Nephron progenitor cell (in vitro differentiated cells): ENCODE data around the gene HADH.
"Not testable (repeated sequence)": the region's sequence is repeated elsewhere in the genome, so short reads cannot be mapped to it uniquely, and the experiment has no call there.

Experiments used
- DNase-seq: peaks from one replicate; pipeline ENCODE4 v3.0.0; 2021
- H3K27ac Mint-ChIP-seq: 2 replicates; pipeline ENCODE4 v1.8.0; 2021; ENCODE audit warnings: mild to moderate bottlenecking, moderate library complexity, mixed read lengths
- H3K27me3 Mint-ChIP-seq: 2 replicates; pipeline ENCODE4 v1.8.0; 2021; ENCODE audit warnings: mild to moderate bottlenecking, low read depth, mixed read lengths; ENCODE audit not compliant: poor library complexity
- H3K36me3 Mint-ChIP-seq: 2 replicates; pipeline ENCODE4 v1.8.0; 2021; ENCODE audit warnings: low read depth, mixed read lengths
- H3K4me1 Mint-ChIP-seq: 2 replicates; pipeline ENCODE4 v1.8.0; 2021; ENCODE audit warnings: mixed read lengths
- H3K4me3 Mint-ChIP-seq: 2 replicates; pipeline ENCODE4 v1.8.0; 2021; ENCODE audit warnings: mild to moderate bottlenecking, moderate library complexity, mixed read lengths
- H3K9me3 Mint-ChIP-seq: 2 replicates; pipeline ENCODE4 v1.8.0; 2021; ENCODE audit warnings: mild to moderate bottlenecking, moderate library complexity, mixed read lengths
- CTCF ChIP-seq: fragments of 200-600 bp; sonication (generic); IDR thresholded peaks from 2 replicates; pipeline ENCODE4 v1.5.0; 2021; ENCODE audit warnings: antibody characterized with exemption

Gene HADH

GRCh38 chr4:108007984-108008383, 18.3 kb downstream of the HADH start:
- Mint-ChIP-seq H3K4me3 (no peak overlapping the region), H3K4me1 (peaks cover 14% of the 10 kb centered on the region), H3K27me3 (no peaks in the 10 kb centered on the region), H3K9me3 (peaks cover 36% of the 10 kb centered on the region), H3K36me3 (peaks cover 97% of the 10 kb centered on the region), H3K27ac (no peak overlapping the region)
- TF ChIP-seq CTCF = no peak
- no peak for DNase-seq

- H3K4me1 Mint-ChIP-seq = peaks cover 9% of the 10 kb centered on the region
Observed at GRCh38 chr4:108008721-108009120, 19.0 kb downstream of the HADH start.

GRCh38 chr4:108010167-108010566, 20.5 kb downstream of the HADH start:
- Mint-ChIP-seq H3K36me3 (peaks cover 93% of the 10 kb centered on the region), H3K4me3 (no peak overlapping the region), H3K27me3 (no peaks in the 10 kb centered on the region), H3K4me1 (peaks cover 6% of the 10 kb centered on the region), H3K9me3 (peaks cover 33% of the 10 kb centered on the region), H3K27ac (no peak overlapping the region)
- TF ChIP-seq CTCF = no peak
- DNase-seq = no peak

More at GRCh38 chr4:108008721-108009120, 19.0 kb downstream of the HADH start:
- no peak for TF ChIP-seq CTCF
- Mint-ChIP-seq H3K9me3 (peaks cover 33% of the 10 kb centered on the region), H3K36me3 (peaks cover 93% of the 10 kb centered on the region), H3K4me3 (no peak overlapping the region), H3K27me3 (no peaks in the 10 kb centered on the region), H3K27ac (no peak overlapping the region)
- DNase-seq = no peak

GRCh38 chr4:108012382-108012781, 22.7 kb downstream of the HADH start:
- H3K4me1 Mint-ChIP-seq, H3K27me3 Mint-ChIP-seq, H3K4me3 Mint-ChIP-seq, H3K27ac Mint-ChIP-seq, DNase-seq: not testable (repeated sequence)
- H3K9me3 Mint-ChIP-seq = peaks cover 29% of the 10 kb centered on the region
- peaks cover 89% of the 10 kb centered on the region for H3K36me3 Mint-ChIP-seq

- Mint-ChIP-seq H3K36me3 (peaks cover 79% of the 10 kb centered on the region), H3K27me3 (no peaks in the 10 kb centered on the region), H3K4me1 (no peaks in the 10 kb centered on the region), H3K27ac (no peak overlapping the region), H3K4me3 (no peak overlapping the region), H3K9me3 (peaks cover 24% of the 10 kb centered on the region)
- no peak for DNase-seq
- no peak for TF ChIP-seq CTCF
Observed at GRCh38 chr4:108013327-108013726, 23.6 kb downstream of the HADH start.

GRCh38 chr4:108013955-108014354, 24.3 kb downstream of the HADH start:
- Mint-ChIP-seq H3K4me1 (peaks cover 2% of the 10 kb centered on the region), H3K27me3 (no peaks in the 10 kb centered on the region), H3K36me3 (peaks cover 73% of the 10 kb centered on the region), H3K9me3 (peaks cover 21% of the 10 kb centered on the region), H3K4me3 (no peak overlapping the region), H3K27ac (no peak overlapping the region)
- no peak for DNase-seq
- no peak for TF ChIP-seq CTCF
